K562 (cell line): ENCODE data around the gene PTGR1. TPM values are rescaled to one million over a fixed set of nuclear protein-coding genes. Genes with fewer than 3 reads are reported as not detected.

ENCODE experiments used
- ATAC-seq: fragments of 200-7000 bp; cut with Tn5 transposase; 3 replicates; pipeline ENCODE4 v1.9.1; 2020; ENCODE audit warnings: moderate library complexity
- BruUV-seq: library from RNA; stranded (reverse); fragments of 400-500 nt; replicated peaks from 2 replicates; lab custom pipeline; 2021; lab: Mats Ljungman, UMichigan
- CTCF ChIA-PET: fragments of 300-600 bp; formaldehyde crosslinking; extraction: SDS; loops from one replicate; lab custom pipeline; 2021; ENCODE audit warnings: low intra/inter-chr PET ratio; lab: Yijun Ruan, JAX
- POLR2A ChIA-PET: fragments of 300-600, 350-650 bp; sonication (Branson Sonifier 250); formaldehyde crosslinking; extraction: SDS; loops from one replicate; lab custom pipeline; 2021; ENCODE audit warnings: antibody characterized with exemption, inconsistent platforms; lab: Yijun Ruan, JAX
- DNase-seq, 4 experiments: peaks; one replicate each; pipeline versions ENCODE4 v3.0.0 to v3.0.0-alpha.2; 2011 to 2018; ENCODE audit warnings: low spot score in 3 of 4, mixed read lengths in 3 of 4; ENCODE audit errors: extremely low read depth in 1 of 4
- FAIRE-seq: peaks from 2 replicates; lab custom pipeline; 2011; peaks lifted over from hg19 to GRCh38; lab: Jason Lieb, UNC
- H2AFZ ChIP-seq: 2 replicates; pipeline ENCODE4 v1.6.0; 2011; ENCODE audit warnings: low read depth, low read length, control low read depth, inconsistent platforms
- H3K27ac ChIP-seq: fragments of 200-600 bp; 3 replicates; pipeline ENCODE4 v1.8.0; 2011; ENCODE audit warnings: low read depth, mild to moderate bottlenecking, control low read depth, inconsistent platforms, low read length, moderate library complexity, mixed read lengths; ENCODE audit errors: extremely low read depth
- H3K27me3 ChIP-seq, 2 experiments: fragments of 300-600 bp in 1 of 2; 2 replicates in 1 of 2; 3 replicates in 1 of 2; pipeline versions ENCODE4 v1.6.0 to v1.8.0; 2011; ENCODE audit warnings: inconsistent platforms in 2 of 2, low read length in 2 of 2, mild to moderate bottlenecking in 1 of 2, mixed read lengths in 1 of 2, moderate library complexity in 1 of 2; ENCODE audit not compliant: control insufficient read depth in 2 of 2, insufficient read depth in 2 of 2
- H3K36me3 ChIP-seq: fragments of 300-600 bp; 3 replicates; pipeline ENCODE4 v1.8.0; 2011; ENCODE audit warnings: mild to moderate bottlenecking, low read length, inconsistent platforms; ENCODE audit not compliant: control insufficient read depth, insufficient read depth
- H3K4me1 ChIP-seq, 2 experiments: fragments of 200-600 bp in 1 of 2; replicated peaks in 1 of 2; 2 replicates in 1 of 2; 3 replicates in 1 of 2; pipeline versions ENCODE4 v1.5.1 to v1.8.0; 2011; ENCODE audit warnings: inconsistent platforms in 2 of 2, low read length in 2 of 2, mild to moderate bottlenecking in 1 of 2, mixed read lengths in 1 of 2, moderate library complexity in 1 of 2; ENCODE audit not compliant: control insufficient read depth in 2 of 2, insufficient read depth in 2 of 2
- H3K4me2 ChIP-seq: 2 replicates; pipeline ENCODE4 v1.6.1; 2011; ENCODE audit warnings: low read length, control low read depth, inconsistent platforms, mixed read lengths; ENCODE audit not compliant: insufficient read depth
- H3K4me3 ChIP-seq: fragments of 200-600 bp; sonication (generic), shearing (Covaris generic); 2 replicates; pipeline ENCODE4 v1.5.1; 2016; ENCODE audit warnings: control low read depth, inconsistent platforms
- H3K79me2 ChIP-seq: fragments of 200-600 bp; 3 replicates; pipeline ENCODE4 v1.8.0; 2011; ENCODE audit warnings: low read length, inconsistent platforms; ENCODE audit not compliant: control insufficient read depth, insufficient read depth
- H3K9ac ChIP-seq, 2 experiments: 2 replicates each; pipeline versions ENCODE4 v1.6.0 to v1.6.1; 2011; ENCODE audit warnings: low read depth in 2 of 2, low read length in 2 of 2, control low read depth in 1 of 2, inconsistent platforms in 1 of 2, mild to moderate bottlenecking in 1 of 2, mixed read lengths in 1 of 2; ENCODE audit not compliant: insufficient read depth in 1 of 2
- H3K9me1 ChIP-seq: one replicate; pipeline ENCODE4 v1.6.0; 2011; ENCODE audit warnings: inconsistent platforms, mild to moderate bottlenecking, low read length, moderate library complexity; ENCODE audit not compliant: control insufficient read depth, insufficient read depth
- H3K9me3 ChIP-seq: replicated peaks from 2 replicates; pipeline ENCODE4 v1.5.1; 2011; ENCODE audit warnings: low read depth, low read length, inconsistent platforms; ENCODE audit not compliant: control insufficient read depth, insufficient read depth
- H4K20me1 ChIP-seq: replicated peaks from 2 replicates; pipeline ENCODE4 v1.6.1; 2011; ENCODE audit warnings: low read length, inconsistent platforms, mixed read lengths; ENCODE audit not compliant: control insufficient read depth, insufficient read depth
- ARID3B ChIP-seq: fragments of 250-450 bp; sonication (Bioruptor Pico); IDR thresholded peaks from 2 replicates; pipeline ENCODE4 v1.4.0; 2020; ENCODE audit warnings: borderline replicate concordance
- C11orf30 ChIP-seq: fragments of 450-650 bp; IDR thresholded peaks from 2 replicates; pipeline ENCODE4 v1.6.1; 2016; ENCODE audit warnings: low read depth, mild to moderate bottlenecking
- CBFA2T2 ChIP-seq: fragments of 450-650 bp; conservative IDR thresholded peaks from 2 replicates; pipeline ENCODE4 v1.6.1; 2017; ENCODE audit warnings: mild to moderate bottlenecking
- JUND ChIP-seq, 2 experiments: IDR thresholded peaks; 2 replicates in 1 of 2; 3 replicates in 1 of 2; pipeline ENCODE4 v1.6.1; 2011; ENCODE audit warnings: borderline replicate concordance in 2 of 2, low read depth in 2 of 2, low read length in 2 of 2, improper control_type of control experiment in 1 of 2, missing biosample characterization in 1 of 2, missing genetic modification characterization in 1 of 2, missing genetic modification reagents in 1 of 2
- MEIS2 ChIP-seq: fragments of 450-650 bp; IDR thresholded peaks from 2 replicates; pipeline ENCODE4 v1.6.1; 2014; ENCODE audit warnings: mild to moderate bottlenecking; ENCODE audit not compliant: partially characterized antibody
- RB1 ChIP-seq: fragments of 450-650 bp; IDR thresholded peaks from 2 replicates; pipeline ENCODE4 v1.6.1; 2017; ENCODE audit warnings: low read depth, mild to moderate bottlenecking
- RBBP5 ChIP-seq: fragments of 200-600 bp; sonication (generic); IDR thresholded peaks from 2 replicates; pipeline ENCODE4 v1.6.1; 2012; ENCODE audit warnings: borderline replicate concordance, mild to moderate bottlenecking, low read length, control low read depth, inconsistent platforms; ENCODE audit not compliant: insufficient read depth, poor library complexity, severe bottlenecking
- RCOR1 ChIP-seq, 2 experiments: IDR thresholded peaks; 2 replicates each; pipeline ENCODE4 v1.6.1; 2012; ENCODE audit warnings: low read depth in 2 of 2, low read length in 2 of 2, borderline replicate concordance in 1 of 2, improper control_type of control experiment in 1 of 2
- SETDB1 ChIP-seq: IDR thresholded peaks from one replicate; pipeline ENCODE4 v1.6.1; 2012; ENCODE audit warnings: low read length, control low read depth, inconsistent platforms
- THAP7 ChIP-seq: fragments of 250-450 bp; sonication (Bioruptor Pico); IDR thresholded peaks from 2 replicates; pipeline ENCODE4 v1.5.0; 2021
- ZBTB26 ChIP-seq: fragments of 450-650 bp; formaldehyde crosslinking; IDR thresholded peaks from 2 replicates; pipeline ENCODE4 v1.4.0; 2022; ENCODE audit warnings: missing genetic modification characterization
- ZEB2 ChIP-seq: fragments of 450-650 bp; IDR thresholded peaks from 2 replicates; pipeline ENCODE4 v1.6.1; 2016
- ZNF316 ChIP-seq: fragments of 450-650 bp; IDR thresholded peaks from 2 replicates; pipeline ENCODE4 v1.6.1; 2016
- ZNF354B ChIP-seq: fragments of 250-450 bp; sonication (Bioruptor Pico); IDR thresholded peaks from 2 replicates; pipeline ENCODE4 v1.4.0; 2020
- ZNF408 ChIP-seq: fragments of 250-450 bp; sonication (Bioruptor Pico); IDR thresholded peaks from 2 replicates; pipeline ENCODE4 v1.4.0; 2020; ENCODE audit warnings: low read depth, mild to moderate bottlenecking, moderate library complexity
- WGBS: fragments of 100-300 bp; shearing (Covaris generic); methylation state at CpG from one replicate; pipeline ENCODE4 v1.1.6; 2016; ENCODE audit warnings: low coverage, mixed read lengths; ENCODE audit not compliant: insufficient coverage; ENCODE audit errors: missing lambda C conversion rate; 5-methylcytosine and 5-hydroxymethylcytosine counted together
- in situ Hi-C: fragments of 300-500 bp; cut with MboI; formaldehyde crosslinking; loops from 4 replicates; pipeline ENCODE4 v1.15.0; 2018; ENCODE audit warnings: inconsistent platforms, mixed read lengths
- intact Hi-C: fragments of 100-400 bp; cut with micrococcal nuclease; formaldehyde crosslinking; loops from 2 replicates; pipeline ENCODE4 v1.14.2; 2022
- polyA plus RNA-seq, 8 experiments: library from polyadenylated mRNA; depleted of rRNA in 4 of 8; stranded (reverse) in 5 of 8; unstranded in 3 of 8; fragments of >200 nt; fragmentation: Nextera tagmentation in 2 of 8; fragmentation: Illumina TruSeq in 1 of 8; extraction: Ambion mirVana in 2 of 8; extraction: Trizol in 1 of 8; gene quantifications; 2 replicates each; pipeline versions ENCODE4 v1.2.1 to v1.2.3, GENCODE V29; 2011 to 2014; ENCODE audit warnings: inconsistent platforms in 1 of 8, missing spikeins in 1 of 8
- total RNA-seq, 7 experiments: library from RNA; depleted of rRNA in 6 of 7; stranded (reverse); fragments of >200 nt in 6 of 7; fragmentation: Illumina TruSeq in 2 of 7; extraction: Trizol in 2 of 7; gene quantifications; 2 replicates each; pipeline versions ENCODE4 v1.2.1 to v1.2.3, GENCODE V29; 2011 to 2021; ENCODE audit warnings: low replicate concordance in 1 of 7

PTGR1 gene
- total and polyA plus RNA-seq, 9 of the 15 experiments (the other 6 are each of a cell fraction or from before 2014, with no cell fraction given): 0.22 TPM; not detected in 8

GRCh38 chr9:111644195-111644772 is 44.8 kb upstream of the PTGR1 start (continued):
- TF ChIP-seq SETDB1: no peak
- TF ChIP-seq RCOR1 (IDR thresholded peaks at IDR 0.05; ENCODE audit: borderline replicate concordance in 1 of 2, low read depth in 2 of 2, low read length in 2 of 2): peak in 1 of 2 experiments; percentile 88; a peak in 2 of 4 replicates
- TF ChIP-seq CBFA2T2: 0 out of 2 replicates have a peak, but pooled peaks have one; percentile 15
- no peak for TF ChIP-seq ZNF408 (CRISPR knock-in tag)
- TF ChIP-seq JUND (IDR thresholded peaks at IDR 0.05; ENCODE audit: borderline replicate concordance, low read depth, low read length): 0 out of 2 replicates have a peak, but pooled peaks have one; percentile 12
- no peak; the same call in 2 of the 3 replicates for TF ChIP-seq JUND (tag; IDR thresholded peaks at IDR 0.05; ENCODE audit: borderline replicate concordance, low read depth, low read length)
- TF ChIP-seq, all 486 proteins: peak for 26

- Histone ChIP-seq H3K4me1 (peaks cover 0 to 35% of the 10 kb centered on the region in 2 experiments; a peak in 3 of 5 replicates), H2AFZ (no peak overlapping the region), H3K9ac (no peak overlapping the region), H3K9me1 (peaks cover 13% of the 10 kb centered on the region), H4K20me1 (peaks cover 12% of the 10 kb centered on the region), H3K9me3 (no peaks in the 10 kb centered on the region), H3K36me3 (peaks cover 34% of the 10 kb centered on the region; the same call in 2 of the 3 replicates), H3K4me3 (no peak overlapping the region), H3K79me2 (peaks cover 73% of the 10 kb centered on the region), H3K4me2 (peak overlapping the region; percentile 29), H3K27me3 (no peaks in the 10 kb centered on the region), H3K27ac (peak overlapping the region; percentile 37; the same call in 1 of the 3 replicates)
- BruUV-seq: no TSS peak
- DNase-seq: no peak
- FAIRE-seq: peak; percentile 67
- POLR2A ChIA-PET: no interaction called here
- CTCF ChIA-PET: no interaction called here
- ATAC-seq: peak; percentile 64
- in situ Hi-C loops (no loop called here), intact Hi-C loops (loop anchor here (10.0 kb wide), 1 partner anchor 153 kb away; the partner anchor contains the start of gene ECPAS)
- 29% methylated on average over 6 of the region's 6 CpGs for WGBS
- TF ChIP-seq RBBP5 (no peak), ZNF354B (CRISPR knock-in tag) (no peak), ZBTB26 (no peak), ARID3B (CRISPR knock-in tag) (no peak), RB1 (no peak), C11orf30 (peak; percentile 41), THAP7 (no peak), ZNF316 (peak; percentile 42; the same call in 1 of the 2 replicates), MEIS2 (peak; percentile 5), ZEB2 (no peak)
Measured at GRCh38 chr9:111637421-111637950, 38.0 kb upstream of the PTGR1 start.
